Retinal pigment epithelial cell (primary cell): ENCODE measurements around the gene CHCHD10.

ENCODE experiments used
- DNase-seq: peaks from one replicate; pipeline ENCODE4 v3.0.0-alpha.2; 2010; ENCODE audit warnings: low read depth
- H3K4me3 ChIP-seq: 2 replicates; pipeline ENCODE4 v1.5.1; 2011; ENCODE audit warnings: mild to moderate bottlenecking, low read length, control low read depth, moderate library complexity
- CTCF ChIP-seq: conservative IDR thresholded peaks from 2 replicates; pipeline ENCODE4 v1.5.1; 2011; ENCODE audit warnings: low read depth, low read length, control low read depth, inconsistent platforms

Gene CHCHD10

GRCh38 chr22:23754220-23754919, 13.4 kb downstream of the CHCHD10 start, which contains the start of gene VPREB3:
TSS of gene VPREB3 (minus strand) at chr22:23754425. CDS start at chr22:23754363, 62 bp downstream.
- no peak for DNase-seq
- H3K4me3 ChIP-seq: no peak within 1 kb of the TSS
- TF ChIP-seq CTCF: no peak

- no peak for DNase-seq
- TF ChIP-seq CTCF: no peak
- no peak overlapping the region for H3K4me3 ChIP-seq
Measured at GRCh38 chr22:23753385-23753784, 14.4 kb downstream of the CHCHD10 start.

- DNase-seq: no peak
- no peak for TF ChIP-seq CTCF
- no peak overlapping the region for H3K4me3 ChIP-seq
Measured at GRCh38 chr22:23752750-23753149, 15.0 kb downstream of the CHCHD10 start.

- no peak overlapping the region for H3K4me3 ChIP-seq
- DNase-seq: no peak
Measured at GRCh38 chr22:23752090-23752691, 15.6 kb downstream of the CHCHD10 start.

GRCh38 chr22:23751441-23751996, 16.3 kb downstream of the CHCHD10 start:
- no peak for DNase-seq
- no peak for TF ChIP-seq CTCF
- peak overlapping the region; percentile 71 for H3K4me3 ChIP-seq

More at GRCh38 chr22:23752090-23752691, 15.6 kb downstream of the CHCHD10 start:
- no peak for TF ChIP-seq CTCF

- H3K4me3 ChIP-seq: peak within 1 kb of the TSS; percentile 77
- TF ChIP-seq CTCF: peak; percentile 31
- DNase-seq: no peak
Measured at GRCh38 chr22:23750714-23751440, 16.9 kb downstream of the CHCHD10 start, which contains the start of gene ZNF70. TSS of gene ZNF70 (minus strand) at chr22:23751112. CDS start at chr22:23745140, 5,972 bp downstream.
